DMS114 treated with DMSO at 0.1 percent for 48 hours (cell line): ENCODE data around the gene LNX2.

Source experiments
- DNase-seq: peaks from one replicate; lab custom pipeline; 2025; ENCODE audit not compliant: unreplicated experiment; lab: John Stamatoyannopoulos, UW

LNX2 gene

DNA sequence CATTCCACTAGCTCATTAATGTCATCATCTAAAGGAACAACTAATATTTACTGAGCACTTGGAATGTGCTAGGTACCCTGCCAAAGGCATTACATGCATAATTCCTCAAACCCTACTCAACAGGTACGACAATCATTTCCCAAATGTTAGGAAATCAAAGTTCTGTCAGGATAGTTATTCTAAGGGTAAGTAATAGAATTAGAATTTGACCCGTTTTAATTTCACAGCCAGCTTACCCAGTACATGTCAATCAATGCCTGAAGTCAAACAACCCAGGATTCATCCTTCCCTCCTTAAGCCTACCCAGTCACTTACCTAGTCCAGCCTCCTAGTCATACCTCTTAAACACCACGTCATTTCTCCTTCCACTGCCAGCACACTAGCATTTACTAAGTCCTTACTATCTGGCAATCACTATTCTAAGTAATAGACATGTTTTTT lies 2.4 kb downstream of the LNX2 start:
- DNase-seq, result no peak

DNA sequence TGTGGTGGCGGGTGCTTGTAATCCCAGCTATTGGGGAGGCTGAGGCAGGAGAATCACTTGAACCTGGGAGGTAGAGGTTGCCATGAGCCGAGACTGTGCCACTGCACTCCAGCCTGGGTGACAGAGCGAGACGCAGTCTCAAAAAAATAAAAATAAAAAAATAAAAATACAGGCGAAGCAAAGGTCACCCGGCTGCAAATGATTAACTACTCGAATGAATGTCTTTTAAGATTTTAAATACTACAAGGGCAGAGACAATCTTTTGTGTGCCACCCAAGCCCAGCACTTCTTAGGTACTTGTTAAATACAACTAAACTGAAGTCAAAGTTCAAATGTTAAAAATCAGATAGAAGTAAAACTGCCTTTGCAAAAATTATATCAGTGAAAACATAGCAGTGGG lies 6.7 kb downstream of the LNX2 start:
- no peak for DNase-seq

DNA sequence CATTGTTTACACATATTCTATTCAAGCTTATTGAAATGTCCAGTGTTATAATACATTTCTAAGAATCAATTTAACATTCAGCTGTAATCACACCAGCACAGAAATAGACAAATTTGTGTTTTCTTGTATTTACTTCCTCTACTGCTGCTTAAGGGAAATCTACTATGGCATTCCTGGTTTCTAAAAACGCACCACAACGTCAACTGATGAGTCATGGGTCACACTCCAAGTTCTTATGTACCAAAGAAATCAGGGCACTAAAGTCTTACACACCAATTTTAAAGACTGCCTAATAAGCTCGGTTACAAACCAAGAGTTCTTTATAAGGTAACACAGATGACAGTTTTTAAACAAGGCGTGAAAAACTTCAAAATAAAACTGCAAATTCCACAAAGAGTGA lies 13.2 kb downstream of the LNX2 start:
- DNase-seq, result no peak

DNA sequence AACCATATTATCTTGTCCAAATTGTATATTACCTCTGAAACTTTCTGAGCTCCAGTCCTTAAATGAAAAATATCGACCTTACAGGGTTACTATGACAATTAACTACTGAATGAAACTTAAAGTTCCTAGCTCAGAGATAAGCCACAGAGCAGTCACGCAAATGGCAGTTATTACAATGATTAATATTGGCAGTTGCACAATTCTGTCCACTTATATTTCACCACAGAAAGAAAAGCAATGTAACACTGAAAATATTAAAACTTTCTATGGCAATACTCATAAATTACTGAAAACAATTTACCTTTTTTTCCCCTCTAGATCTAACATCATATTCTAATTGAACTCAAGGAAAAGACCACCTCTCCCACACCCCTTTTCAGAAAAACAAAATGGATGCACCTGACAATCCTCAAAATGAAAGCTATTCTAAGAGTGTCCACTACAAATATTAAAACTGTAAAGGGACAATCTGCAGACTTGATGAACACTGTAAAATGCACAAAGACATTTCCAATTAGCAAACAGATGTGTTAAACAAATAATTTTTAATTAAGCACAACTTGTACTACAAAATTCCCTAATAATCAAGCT lies 14.6 kb downstream of the LNX2 start:
- no peak for DNase-seq

DNA sequence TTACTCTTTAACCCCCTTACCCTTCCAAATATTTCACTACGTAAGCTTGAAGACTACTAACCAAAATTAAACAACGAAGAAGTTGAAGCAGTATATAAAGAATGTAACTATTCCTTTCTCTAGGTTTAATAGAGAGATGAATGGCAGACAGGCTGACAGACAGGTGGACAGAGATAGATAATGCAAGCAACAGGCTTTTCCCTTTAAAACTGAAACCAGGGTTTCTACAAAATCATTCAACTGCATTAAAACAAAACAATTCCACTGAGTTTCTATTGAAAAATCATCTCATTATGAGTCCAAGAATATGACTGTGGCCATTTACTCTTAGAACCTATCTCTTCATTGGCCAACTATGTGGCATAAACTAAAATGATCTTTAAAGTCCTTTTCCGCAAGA lies 15.2 kb downstream of the LNX2 start:
- no peak for DNase-seq

DNA sequence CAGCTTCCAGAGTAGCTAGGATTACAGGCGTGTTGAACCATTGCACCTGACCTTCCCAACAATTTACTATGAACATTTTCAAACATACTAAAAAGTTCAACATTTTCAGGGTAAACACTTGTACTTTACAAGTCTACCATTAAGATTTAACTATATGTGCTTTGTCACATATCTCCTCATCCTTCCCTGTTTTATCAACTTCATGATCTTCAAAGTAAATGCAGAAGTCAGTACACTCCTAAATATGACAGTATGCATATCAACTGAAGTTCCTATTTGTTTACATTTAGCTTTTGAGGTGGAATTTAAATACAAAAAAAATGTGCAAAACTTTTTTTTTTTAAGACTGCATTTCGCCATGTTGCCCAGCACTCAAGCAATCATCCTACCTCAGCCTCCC lies 18.5 kb downstream of the LNX2 start:
- no peak for DNase-seq

DNA sequence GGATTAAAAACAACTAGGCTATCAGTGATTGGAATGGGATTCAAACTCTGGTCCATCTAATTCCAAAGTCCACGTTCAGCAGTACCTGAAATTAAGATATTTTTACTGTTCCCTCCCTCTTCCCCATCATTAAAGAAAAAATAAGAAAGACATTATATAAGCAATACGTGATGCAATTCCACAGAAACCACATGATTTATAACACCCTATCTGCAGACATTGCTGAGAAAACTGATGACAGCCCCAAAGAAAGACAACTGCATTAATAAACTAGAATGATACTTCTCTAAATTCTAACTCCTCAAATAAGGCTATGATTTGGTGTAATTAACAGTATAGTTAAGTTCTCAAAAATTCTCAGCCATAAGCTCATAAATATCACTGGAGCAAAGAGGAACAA lies 19.1 kb downstream of the LNX2 start:
- DNase-seq, result no peak

DNA sequence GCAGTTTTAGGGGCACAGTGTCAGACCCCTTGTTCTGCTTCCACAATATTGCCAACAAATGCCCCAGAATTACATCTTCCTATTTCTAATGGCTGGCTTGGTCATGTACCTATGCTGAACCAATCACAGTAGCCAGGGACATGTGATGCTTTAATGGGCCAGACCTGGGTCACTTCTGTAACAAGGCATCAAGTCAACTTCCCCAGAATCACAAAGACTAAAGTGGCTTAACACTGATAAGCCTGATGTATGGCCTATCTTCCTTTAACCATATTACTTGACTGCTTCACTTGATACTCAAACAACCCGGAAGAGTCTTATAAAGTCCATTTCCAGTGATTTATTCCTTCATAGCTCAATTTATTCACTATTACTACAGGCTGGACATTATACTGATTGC lies 19.6 kb downstream of the LNX2 start:
- no peak for DNase-seq

DNA sequence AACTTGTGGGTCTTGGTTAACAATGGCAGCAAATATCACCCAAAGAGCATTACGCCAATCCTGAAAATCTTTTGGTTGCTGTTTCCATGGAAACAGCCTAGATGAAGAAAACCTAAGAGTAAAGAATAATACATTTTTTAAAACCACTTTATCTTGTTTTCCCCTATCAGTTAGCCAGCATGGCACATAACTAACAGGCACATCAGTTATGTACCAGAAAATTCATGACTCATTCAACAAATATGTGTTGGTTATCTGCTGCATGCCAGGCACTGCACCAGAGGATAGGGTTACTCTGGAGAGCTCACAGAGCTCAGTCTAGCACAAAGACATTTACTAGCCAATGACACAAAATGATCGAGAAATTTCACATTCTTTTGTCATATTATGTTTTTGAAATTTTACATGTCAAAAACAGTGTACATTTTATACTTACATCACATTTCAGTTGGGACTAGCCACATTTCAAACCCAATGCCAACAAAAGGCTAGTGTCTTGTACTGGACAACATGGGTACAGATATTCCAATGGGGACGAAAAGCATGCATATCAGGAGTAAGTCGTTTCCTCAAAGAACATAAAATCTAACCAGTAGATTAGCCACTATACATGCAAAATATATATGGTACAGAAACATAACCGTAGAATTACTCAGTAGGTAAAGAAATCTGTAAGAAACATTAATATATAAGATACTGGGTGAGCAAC lies 20.3 kb downstream of the LNX2 start:
- DNase-seq, result no peak

DNA sequence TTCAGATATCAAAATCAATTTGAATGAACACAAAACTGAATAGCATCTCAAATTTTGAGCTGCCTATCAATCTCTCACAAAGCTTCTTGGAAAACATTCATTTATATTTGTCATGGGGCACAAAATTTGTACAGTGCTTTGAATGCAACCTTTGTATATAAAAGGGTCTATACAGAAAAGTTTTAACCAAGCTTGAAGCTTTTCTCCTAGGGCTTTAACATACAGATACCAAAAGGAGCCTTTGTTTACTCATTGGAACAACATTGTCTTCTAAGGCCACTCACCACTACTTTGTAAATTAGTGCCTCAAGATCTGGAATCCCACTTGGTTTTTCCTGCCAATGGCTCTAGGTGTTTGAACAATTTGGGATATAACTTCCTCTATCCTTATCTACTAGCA lies 21.2 kb downstream of the LNX2 start:
- no peak for DNase-seq

DNA sequence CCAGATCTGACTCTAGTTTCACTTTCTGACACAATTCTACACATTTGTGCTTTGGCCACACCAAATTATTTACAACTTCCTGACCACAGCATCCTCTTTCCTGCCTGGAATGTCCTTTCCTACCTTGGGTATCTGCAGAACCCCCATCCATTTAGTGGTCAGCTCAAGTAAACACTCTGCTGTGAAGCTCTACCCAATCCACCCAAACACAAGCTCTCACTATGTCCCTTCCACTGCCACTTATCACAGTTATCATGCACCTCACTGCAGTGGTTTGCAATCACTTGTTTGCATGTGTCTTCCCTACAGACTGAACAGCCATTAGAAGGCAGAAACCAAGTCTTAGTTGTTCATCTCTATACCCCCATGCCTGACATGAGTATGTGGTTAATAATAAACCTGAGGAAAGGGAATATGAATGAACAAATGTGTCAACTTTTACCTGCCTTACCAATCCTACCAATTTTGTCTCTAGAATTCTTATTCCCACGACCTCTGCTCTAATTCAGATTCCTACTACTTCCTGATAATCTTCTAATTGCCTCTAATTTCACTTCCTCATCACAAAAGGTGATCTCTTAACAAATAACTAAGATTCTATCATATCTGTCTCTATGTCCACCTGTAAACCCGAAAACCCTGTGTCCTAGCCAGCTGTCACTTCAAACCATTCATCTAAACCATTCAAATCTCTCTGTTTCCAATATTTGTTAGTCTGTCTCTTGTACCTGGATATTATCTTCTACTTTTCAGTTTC lies 25.1 kb downstream of the LNX2 start:
- DNase-seq, result no peak

DNA sequence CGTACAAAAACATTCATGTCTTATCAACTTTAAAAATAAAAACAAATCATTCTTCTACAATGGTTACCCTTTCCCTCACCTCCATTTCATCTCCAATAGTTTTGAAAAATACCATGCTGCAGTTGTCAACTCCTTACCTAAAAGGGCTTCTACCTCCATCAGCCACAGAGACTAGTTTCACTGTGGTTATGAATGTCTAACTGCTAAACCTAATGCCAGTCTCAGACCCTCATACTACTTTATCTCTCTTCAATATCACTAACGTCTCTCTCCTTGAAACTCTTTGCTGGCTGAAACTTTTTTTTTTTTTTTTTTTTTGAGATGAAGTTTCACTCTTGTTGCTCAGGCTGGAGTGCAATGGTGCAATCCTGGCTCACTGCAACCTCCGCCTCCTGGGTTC lies 27.1 kb downstream of the LNX2 start:
- DNase-seq, result no peak

DNA sequence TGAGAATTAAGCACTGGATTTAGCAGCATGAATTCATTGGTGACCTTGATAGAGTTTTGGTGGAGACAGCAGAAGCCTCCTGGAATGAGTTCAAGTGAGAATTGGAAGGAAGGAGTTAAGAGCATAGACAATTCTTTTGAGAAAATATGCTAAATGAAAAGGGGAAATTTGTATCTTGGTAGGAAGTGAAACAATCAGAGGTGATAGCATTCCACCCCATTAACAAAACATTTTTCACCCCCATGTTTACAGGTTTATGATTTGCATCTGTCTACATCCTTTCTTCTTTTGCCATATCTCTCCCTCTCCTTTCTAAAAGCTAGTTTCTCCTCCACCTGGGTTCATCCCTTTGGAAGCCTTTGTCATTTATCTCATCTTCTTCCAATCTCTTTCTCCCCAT lies 27.5 kb downstream of the LNX2 start:
- no peak for DNase-seq

DNA sequence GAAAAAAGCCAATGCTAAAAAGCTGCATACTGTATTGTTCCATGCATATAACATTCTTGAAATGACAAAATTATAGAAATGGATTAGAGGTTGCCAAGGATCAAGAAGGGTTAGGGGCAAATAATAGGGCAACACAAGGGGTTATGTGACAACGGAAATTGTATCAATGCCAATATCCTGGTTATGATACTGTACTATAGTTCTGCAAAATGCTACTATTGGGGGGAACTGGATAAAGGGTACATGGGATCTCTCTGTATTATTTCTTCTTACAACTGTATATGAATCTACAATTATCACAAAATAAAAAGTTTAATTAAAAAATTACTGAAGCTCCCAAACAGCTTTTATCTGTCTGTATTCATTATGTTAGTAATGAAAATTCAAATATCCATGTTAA lies 31.9 kb downstream of the LNX2 start:
- DNase-seq, result no peak

DNA sequence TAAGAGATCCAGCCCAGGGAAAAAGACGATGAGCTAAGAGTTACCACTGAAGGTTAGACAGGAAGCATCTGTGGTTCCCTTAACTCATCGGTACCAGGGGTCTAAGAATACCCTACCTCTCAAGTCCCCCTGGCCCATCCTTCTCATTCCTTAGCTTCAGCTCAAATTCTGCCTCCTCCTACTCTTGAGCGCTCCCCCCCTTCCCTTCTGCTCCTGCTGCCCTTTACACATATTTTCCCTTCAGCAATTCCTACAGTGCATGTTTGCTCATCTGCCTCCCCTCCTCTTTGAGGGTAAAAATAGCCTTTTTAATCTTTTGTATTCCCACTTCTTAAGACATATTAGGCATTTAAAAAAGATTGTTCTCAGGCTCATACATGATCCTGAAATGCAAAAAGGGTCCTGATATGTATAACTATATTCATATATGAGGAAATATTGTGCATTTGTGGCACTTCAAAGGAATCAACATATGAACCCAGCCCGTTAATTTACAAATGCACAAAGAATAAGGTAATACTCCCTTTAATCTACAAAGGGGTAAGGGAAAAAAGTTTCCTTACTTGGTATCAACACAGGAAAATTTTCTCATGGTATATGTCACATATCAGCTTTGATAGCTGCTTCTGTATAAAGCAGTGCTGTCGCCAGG lies 33.1 kb downstream of the LNX2 start:
- no peak for DNase-seq

DNA sequence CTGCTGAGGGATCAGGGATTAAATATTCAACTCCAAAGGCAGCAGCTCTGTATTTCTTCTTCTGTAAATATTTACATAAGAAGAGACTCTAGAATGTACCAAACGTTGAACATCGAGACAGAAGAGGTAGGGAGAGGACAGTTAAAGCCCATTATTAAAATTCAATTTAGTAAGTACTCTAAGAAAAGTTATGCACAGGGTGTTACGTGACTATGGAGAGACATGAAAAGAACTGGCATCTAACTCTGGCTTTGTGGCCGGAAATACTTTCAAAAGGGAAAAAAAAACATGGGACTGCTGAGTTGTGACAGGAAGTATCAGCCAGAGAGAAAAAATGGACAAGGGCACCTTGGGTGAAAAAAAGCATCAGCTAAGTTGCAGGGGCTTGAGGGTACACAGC lies 36.7 kb downstream of the LNX2 start:
- DNase-seq, result no peak

DNA sequence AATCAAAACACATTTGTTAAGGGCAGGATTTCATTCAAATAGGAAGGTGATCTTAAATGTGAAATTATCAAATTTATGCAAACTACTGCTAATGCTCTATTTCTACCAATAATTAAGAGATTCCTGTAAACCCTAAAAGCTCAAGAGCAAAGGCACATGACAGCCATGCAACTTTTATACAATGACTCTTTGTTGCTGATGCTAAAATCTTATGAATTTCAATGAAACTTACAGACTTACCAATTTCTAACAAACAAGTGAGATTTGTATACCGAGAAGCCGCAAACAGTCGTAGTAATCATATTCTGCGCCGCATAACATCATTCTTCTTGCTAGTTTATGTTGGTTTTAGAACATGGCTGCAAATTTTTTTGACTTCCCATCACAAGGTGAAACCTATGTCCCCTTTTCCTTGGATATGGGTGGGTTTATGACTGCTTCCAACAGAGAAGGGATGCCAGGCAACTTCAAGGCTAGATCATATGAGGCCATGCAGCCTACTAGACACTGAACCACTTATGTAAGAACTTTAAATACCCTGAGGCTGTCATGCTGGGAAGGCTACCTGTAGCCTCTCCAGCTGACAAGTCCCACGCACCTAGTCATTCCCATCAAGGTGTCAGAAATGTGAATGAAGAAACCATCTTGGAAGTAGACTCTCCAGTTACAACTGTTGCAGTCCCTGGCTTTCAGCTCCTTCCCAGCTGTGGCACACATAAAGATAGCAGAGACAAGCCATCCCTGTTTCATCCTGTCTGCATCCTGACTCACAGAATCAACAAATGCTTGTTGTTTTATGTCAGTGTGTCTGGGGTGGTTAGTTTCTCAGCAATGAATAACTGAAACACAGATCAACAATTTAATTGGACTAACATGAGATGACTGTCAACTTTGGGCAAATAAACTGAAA lies 42.0 kb downstream of the LNX2 start:
- DNase-seq, result no peak

DNA sequence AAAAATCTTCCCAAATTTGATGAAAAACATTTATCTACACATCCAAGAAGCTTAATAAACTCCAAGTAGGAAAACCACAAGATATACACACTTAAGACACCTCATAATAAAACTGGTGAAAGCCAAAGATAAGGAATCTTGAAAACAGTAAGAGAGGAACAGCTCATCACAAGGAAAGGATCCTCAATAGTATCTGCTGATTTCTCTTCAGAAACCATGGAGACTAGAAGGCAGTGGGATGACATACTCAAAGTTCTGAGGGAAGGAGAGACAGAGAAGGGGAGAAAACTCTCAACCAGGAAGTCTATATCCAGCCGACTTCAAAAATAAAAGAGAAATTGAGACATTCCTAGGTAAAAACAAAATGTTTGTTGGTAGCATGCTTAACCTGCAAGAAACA lies 45.7 kb downstream of the LNX2 start:
- no peak for DNase-seq

DNA sequence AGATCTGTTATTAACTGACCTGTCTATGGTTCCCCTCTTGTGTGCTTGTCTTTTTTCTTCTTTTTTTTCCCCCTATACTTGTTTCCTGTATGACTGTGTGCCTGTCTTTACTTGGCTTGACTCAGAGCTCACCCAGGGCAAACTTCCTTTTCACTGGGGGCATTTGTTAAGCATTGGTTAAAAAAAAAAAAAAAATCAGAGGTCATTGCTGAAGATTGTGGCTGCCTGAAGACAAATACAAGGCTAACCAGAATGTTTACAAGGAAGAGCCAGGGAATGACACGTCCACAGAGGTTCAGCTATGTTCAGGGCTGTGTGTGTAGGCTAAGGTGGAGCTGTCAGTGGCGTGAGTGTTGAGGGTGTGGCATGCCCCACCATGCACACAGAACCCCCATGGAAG lies 47.1 kb downstream of the LNX2 start:
- no peak for DNase-seq

DNA sequence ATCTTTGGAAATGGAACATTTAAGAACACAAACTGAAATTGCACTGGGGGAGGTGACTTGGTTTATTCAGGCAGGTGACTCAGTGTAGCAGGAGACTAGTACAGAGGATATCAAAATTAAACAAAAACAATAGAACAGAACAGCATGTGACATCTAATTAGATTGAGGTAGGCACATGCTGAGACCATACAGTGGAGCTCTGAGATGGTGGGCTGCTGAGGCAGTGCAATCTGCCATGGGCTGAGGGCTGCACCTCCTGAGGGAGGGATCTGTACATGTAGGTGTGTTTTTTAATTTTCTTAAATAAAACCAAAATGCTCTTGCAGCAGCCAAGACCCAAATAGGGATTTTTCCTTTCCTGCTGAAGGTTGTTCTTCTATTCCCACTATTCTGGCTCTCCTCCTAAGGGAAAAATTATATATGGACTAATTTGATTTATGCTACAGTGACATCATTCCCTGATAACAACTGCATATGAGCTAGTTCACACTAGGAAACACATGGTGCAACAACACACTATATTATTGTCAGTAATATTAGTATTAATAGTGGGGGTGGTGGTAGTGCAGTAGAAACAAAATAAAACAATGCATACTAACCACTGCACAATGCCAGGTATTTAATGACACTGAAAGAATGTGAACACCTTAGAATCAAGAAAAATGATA lies 48.0 kb downstream of the LNX2 start:
- no peak for DNase-seq
